ENCODE measurements around the gene ATP1A2.
A peak's percentile ranks its signal among the peaks of the same experiment; 100 is the strongest.
"Not testable (repeated sequence)": the region's sequence is repeated elsewhere in the genome, so short reads cannot be mapped to it uniquely, and the experiment has no call there.

Gene ATP1A2

DNA sequence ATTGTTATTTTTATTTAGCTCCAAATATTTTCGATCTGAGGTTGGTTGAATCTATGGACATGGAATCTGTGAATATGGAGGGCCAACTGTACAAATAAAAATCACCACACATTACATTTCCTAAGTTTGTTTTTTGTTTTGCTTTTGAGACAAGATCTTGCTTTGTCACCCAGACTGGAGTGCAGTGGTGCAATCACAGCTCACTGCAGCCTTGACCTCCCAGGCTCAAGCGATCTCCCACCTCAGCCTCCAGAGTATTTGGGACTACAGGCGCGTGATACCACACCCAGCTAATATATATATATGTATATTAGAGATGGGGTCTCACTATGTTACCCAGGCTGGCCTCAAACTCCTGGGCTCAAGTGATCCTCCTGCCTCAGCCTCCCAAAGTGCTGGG, 10.8 kb downstream of the ATP1A2 start:
- DNase-seq = not testable (repeated sequence)

DNA sequence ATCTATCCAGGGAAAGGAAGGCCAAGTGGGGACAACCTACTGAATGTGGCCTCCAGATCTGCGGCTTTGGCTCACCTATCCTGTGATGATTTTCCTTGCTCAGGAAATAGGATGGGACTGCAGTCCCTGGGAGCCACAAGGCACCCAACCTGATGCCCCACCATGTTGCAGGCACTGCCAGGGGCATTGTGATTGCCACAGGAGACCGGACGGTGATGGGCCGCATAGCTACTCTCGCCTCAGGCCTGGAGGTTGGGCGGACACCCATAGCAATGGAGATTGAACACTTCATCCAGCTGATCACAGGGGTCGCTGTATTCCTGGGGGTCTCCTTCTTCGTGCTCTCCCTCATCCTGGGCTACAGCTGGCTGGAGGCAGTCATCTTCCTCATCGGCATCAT, 11.8 kb downstream of the ATP1A2 start:
- DNase-seq = no peak

DNA sequence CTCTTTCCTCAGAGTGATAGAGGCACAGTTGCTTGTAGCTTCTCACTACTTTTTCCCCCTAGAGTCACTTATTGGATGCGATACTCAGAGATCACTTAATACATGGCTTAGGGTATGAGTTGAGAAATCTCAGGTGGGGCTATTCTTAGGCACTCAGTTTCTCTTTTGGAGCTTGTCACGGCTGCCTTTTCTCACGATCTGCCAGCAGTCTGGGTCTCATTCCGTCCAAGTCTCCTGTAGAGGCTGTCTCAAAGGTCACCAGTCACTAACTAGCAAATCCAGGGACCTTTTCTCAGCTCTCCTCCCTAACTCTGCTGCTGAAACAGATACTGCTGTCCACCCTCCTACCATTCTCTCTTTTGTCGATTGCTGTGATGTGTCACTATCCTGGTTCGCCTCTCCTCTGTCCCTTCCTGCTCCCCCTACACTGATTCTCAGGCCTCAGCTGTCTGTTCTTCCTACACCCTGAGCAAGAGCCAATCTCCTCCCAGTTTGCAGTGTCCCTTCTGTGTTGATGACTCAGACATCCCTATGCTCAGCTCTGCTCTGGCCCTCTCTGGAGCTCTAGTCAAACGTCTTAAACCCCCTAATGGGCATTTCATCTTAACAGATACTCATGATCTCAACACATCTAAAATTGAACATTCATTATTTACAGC, 12.4 kb downstream of the ATP1A2 start:
- DNase-seq = peak; percentile 78

DNA sequence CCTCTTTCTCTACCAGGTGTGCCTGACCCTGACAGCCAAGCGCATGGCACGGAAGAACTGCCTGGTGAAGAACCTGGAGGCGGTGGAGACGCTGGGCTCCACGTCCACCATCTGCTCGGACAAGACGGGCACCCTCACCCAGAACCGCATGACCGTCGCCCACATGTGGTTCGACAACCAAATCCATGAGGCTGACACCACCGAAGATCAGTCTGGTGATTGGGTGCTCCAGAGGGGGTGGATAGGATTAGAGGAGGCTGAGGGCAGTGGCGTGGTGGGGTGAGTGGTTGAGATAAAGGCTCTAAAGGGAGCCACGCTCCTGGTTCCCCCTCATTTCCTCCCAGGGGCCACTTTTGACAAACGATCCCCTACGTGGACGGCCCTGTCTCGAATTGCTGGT, 13.1 kb downstream of the ATP1A2 start:
- DNase-seq = no peak

DNA sequence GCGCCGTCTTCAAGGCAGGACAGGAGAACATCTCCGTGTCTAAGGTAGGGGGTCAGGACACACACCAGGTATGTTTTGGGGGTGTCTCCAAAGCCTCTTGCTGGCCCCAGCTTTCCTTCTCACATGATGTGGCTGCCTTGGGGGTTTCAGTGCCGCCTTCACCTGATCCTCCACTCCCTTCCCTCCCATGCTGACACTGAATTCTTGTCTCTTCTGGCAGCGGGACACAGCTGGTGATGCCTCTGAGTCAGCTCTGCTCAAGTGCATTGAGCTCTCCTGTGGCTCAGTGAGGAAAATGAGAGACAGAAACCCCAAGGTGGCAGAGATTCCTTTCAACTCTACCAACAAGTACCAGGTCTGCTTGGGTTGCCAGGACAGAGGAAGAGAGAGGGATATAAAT, 13.5 kb downstream of the ATP1A2 start:
- no peak for DNase-seq

DNA sequence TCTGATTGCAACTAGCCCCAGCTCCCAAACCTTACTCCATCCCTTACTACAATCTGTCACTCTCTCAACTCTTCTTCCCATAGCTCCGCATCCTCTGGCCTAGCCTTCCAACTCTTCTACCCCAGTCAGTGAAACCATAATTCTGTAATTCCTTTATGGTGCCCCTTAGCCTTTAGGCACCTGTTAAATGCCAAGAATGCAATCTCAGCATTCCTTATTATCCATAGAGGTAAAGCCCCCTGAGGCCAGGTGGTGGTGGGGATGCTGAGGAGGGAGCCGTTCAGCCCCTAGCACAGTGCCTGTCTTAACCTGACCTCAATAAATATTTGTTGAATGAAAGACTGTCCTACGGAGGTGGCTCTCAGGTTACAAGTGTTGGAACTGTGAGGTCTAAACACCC, 14.0 kb downstream of the ATP1A2 start:
- DNase-seq = no peak

DNA sequence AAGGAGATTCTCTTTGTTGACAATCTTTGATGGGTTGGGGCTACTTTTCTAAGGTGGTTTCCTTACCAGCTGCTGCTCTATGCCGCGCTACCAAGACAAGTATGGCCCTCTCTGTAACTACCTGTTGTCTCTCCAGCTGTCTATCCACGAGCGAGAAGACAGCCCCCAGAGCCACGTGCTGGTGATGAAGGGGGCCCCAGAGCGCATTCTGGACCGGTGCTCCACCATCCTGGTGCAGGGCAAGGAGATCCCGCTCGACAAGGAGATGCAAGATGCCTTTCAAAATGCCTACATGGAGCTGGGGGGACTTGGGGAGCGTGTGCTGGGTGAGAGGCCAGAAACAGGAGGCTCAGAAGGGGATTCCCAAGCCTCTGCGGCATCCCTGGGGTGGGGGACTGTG, 14.4 kb downstream of the ATP1A2 start:
- no peak for DNase-seq

DNA sequence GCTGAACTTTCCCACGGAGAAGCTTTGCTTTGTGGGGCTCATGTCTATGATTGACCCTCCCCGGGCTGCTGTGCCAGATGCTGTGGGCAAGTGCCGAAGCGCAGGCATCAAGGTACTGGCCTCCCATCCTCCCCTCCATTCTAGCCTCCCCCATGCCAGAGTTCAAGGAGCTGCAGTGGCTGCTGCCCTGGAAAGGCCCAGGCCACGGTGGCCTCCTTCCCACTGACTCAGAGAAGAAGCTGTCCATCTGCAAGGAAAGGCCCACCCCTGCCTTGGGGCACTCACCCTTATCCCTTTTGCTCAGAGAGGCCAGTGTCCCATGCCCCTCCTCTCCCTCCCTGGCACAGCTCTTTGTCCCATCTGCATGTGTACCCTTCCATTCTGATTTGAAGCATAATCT, 14.9 kb downstream of the ATP1A2 start:
- DNase-seq = no peak

DNA sequence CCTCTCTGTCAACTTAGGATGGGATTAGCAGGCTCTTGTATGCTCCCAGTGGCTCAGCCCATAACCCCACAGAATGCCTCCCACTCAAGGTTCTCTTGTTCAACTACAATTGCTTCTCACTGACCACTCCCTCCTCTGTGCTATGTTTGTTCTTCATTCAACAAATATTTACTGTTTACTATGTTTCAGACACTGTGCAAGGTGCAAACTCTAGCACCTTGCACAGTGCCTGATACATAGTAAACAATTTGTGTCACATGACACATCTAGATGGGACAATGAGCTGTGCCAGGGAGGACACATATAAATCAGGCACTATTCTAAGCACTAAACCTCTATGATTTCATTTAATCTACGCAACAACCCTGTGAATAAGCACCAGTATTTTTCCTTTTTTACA, 15.4 kb downstream of the ATP1A2 start:
- no peak for DNase-seq

DNA sequence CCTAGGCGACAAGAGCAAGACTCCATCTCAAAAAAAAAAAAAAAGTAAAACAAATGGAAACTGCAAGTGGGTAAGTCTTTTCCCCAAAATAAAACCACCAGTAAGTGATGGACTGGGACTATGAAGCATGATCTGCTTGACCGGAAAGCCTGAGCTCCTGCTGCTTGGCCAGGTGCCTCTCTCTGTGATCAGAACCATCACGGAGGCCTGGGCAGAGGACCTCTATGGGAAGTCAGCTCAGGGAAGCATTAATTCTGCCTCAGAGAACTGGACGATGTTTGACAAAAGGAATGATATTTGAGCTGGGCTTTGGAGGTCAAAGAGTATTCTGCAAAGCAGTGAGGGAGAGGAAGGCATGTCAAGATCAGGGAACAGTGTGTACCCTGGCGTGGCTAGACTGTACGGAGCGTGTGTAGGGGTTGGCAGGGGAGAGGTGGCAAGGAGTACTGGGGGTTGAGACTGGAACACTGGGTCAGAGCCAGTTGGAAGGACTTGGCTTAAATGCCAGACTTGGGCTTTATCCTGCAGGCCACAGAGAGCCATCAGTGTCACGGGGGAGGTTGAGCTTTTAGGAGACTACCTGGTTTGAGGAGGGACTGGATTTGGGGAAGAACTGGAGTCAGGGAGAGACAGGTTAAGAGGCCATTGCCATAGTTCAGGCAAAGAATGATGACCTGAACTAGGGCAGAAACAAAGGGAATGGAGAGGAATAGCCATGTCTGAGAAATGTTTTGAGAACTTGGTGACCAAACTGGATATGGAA, 16.4 kb downstream of the ATP1A2 start:
- no peak for DNase-seq

DNA sequence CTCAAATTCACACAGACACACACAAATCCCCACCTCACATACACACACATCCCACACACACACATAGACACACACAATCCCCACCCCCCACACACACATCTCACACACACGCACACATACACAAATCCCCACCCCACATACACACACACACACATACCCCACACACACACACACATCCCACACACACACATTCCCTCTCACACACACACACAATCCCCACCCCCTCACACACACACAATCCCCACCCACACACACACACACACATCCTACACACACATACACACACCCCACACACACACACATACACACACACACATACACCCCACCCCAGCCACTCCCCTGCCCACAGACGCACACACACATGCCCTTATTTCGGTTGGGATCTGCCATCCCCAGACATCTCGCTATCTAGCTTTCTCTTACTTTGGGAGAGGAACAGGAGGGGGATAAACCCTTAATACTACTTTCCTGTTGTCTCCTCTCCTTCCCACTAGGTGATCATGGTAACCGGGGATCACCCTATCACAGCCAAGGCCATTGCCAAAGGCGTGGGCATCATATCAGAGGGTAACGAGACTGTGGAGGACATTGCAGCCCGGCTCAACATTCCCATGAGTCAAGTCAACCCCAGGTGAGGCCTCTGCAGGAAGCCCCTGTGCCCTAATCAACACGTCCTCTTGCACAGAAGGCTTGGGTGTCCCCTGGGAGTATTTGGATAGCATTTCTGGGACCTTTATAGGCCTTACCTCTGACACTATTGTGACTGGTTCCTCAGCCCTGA, 18.6 kb downstream of the ATP1A2 start:
- DNase-seq = no peak

DNA sequence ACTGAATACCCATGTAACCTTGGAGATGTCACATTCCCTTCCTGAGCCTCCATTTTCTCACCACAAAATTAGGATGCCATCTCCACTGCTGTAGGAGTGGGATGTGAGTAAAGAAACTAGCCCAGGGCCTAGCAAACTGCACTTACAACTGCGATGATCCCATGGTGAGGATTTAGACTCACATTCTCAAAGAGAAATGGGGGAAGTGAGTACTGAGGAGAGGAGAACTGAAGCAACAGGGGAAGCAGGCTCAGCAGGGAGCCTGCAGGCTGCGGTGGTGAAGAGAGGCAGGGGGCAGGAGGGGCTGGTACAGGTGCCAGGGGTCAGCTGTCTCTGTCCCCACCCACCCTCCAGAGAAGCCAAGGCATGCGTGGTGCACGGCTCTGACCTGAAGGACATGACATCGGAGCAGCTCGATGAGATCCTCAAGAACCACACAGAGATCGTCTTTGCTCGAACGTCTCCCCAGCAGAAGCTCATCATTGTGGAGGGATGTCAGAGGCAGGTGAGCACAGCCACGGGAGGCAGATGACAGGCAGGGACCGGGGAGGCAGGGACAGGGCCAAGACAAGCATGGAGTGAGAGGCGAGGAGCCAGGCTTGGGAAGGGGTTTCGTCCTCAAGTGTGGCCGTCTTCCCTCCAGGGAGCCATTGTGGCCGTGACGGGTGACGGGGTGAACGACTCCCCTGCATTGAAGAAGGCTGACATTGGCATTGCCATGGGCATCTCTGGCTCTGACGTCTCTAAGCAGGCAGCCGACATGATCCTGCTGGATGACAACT, 19.4 kb downstream of the ATP1A2 start:
- DNase-seq = no peak

DNA sequence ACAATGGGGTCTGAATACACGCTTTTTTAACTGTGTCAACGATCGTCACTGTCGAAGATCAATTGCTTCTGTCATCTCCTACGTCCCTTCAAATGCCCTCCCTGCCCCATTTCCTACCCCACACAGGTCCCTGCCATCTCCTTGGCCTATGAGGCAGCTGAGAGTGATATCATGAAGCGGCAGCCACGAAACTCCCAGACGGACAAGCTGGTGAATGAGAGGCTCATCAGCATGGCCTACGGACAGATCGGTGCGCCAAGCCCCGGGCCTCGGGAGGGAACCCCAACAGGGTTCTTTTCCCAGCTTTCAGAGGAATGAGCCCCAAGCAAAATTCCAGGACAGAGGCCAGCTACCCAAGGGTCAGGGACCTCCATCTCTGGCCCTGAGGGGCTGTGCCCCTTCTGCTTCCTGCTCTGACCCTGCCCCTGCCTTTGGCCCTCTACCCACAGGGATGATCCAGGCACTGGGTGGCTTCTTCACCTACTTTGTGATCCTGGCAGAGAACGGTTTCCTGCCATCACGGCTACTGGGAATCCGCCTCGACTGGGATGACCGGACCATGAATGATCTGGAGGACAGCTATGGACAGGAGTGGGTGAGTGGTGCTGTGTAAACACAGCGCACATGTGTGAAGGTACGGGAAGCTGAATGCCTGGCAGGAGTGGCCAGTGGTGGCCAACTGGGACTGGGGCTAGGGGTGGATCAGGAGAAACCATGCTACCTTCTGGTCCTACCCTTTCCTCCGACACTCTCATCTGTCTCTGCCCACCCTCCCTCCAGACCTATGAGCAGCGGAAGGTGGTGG, 20.8 kb downstream of the ATP1A2 start:
- DNase-seq = no peak

DNA sequence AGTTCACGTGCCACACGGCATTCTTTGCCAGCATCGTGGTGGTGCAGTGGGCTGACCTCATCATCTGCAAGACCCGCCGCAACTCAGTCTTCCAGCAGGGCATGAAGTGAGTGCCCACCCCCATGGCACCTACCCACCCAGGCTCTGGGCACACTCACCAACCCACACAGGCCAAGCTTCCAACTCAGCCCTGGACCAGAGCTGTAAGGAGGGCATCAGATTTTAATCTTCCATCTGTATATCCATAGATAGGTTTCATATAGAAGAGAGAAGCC, 21.3 kb downstream of the ATP1A2 start:
- DNase-seq = peak; percentile 26

DNA sequence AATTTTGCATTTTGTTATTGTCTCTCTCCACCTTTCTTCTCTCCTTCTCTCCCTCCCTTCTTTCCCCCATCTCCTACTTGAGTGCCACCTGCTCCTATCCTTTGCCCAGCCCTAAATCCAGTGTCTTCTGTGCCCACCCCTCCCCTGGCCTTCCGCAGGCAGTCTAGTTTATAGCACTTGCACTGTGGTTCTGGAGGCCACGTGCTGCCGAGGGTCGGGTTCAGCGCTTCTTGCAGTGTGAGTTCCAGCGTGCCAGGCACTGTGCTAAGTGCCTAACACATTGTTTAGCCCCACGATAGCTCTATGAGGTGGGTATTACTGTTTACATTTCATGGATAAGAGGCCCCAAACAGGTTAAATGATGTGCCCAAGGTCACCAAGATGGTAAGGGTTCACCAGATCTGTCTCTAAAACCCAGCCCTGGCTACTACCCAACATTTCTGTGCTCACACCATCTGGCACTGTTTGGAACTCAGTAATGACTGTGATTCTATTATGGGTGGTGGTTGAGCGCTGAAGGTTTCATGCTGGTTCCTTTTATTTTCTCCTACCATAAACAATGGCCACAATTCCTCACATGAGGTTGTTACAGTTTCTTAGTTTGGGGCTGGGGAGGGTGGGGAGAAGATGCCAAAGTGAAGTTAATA, 21.8 kb downstream of the ATP1A2 start:
- DNase-seq = peak; percentile 37

DNA sequence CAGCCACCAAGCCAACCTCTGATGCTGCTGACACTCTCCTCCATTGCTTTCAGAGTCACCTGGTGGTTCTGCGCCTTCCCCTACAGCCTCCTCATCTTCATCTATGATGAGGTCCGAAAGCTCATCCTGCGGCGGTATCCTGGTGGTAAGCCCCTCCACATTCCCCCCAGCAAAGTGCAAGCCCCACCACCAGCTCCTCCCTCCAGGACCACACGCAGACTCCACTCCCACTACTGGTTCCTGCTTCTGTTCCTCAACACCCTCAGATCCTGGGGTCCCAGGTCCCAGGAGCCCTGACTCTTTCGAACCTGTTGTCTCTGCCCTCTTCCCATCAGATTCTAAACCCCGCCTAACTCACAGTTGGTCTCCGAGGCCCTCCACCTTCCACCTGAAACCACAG, 24.3 kb downstream of the ATP1A2 start:
- no peak for DNase-seq

DNA sequence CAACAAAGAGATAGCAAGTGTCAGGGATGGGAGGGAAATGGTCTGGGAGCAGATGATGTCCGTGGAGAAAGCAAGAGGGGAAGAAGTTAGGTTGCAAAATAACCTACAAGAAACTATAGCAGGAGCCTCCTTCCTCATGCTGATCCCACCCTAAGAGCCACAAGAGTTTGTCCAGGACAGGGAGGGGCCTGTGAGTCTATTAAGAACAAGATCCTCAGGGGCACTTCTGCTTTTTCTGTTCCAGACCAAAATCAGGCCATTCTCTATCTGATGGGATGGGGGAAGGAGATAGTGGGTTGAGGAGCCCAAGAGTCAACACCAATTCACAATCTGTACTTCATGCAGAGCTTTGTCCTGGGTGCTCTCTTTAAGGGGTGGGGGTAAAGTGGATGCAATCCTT, 28.1 kb downstream of the ATP1A2 start:
- DNase-seq = no peak

DNA sequence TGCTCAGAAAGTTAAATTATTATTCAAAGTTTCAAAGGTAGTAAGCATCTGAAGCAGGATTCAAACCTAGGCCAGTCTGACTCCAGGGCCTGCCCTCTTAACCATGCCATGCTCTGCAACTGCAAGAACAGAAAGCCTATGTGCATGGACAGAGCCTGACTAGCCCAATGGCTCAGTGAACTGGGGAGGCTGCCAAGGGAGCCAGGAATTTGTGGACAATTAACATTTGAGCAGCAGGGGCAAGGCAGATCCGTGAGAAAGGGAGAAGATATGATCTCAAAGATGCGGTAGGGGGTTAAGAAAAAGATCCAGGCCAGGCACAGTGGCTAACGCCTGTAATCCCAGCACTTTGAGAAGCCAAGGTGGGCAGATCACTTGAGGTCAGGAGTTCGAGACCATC, 29.4 kb downstream of the ATP1A2 start:
- peak; percentile 54 for DNase-seq

DNA sequence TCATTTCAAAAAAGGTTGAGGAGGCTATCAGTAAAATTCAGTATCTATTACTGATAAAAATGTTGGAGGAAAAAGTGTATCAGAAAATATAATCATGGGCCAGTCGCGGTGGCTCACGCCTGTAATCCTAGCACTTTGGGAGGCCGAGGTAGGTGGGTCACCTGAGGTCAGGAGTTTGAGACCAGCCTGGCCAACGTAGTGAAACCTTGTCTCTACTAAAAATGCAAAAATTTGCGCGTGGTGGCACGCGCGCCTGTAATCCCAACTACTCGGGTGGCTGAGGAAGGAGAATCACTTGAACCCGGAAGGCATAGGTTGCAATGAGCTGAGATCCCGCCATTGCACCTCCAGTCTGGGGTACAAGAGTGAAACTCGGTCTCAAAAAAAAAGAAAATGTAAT, 30.5 kb downstream of the ATP1A2 start:
- no peak for DNase-seq

DNA sequence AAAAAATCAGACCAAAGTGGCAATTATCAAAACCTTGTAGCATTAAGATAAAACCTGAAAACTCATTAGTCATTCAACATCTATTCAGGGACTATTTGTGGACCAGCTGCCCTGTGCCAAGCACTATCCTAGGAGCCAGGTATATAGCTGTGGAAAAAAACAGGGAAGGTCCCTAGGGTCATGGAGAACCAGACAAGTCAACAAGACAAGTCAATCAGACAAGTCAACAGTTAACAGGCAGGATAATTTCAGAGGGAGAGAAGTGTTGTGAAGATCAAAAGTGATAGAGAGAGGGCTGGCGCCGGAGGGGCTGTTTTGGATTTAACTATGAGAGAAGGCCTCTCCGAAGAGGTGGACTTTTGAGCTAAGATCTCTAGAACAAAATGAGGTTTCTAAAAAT, 32.6 kb downstream of the ATP1A2 start:
- DNase-seq = no peak

DNA sequence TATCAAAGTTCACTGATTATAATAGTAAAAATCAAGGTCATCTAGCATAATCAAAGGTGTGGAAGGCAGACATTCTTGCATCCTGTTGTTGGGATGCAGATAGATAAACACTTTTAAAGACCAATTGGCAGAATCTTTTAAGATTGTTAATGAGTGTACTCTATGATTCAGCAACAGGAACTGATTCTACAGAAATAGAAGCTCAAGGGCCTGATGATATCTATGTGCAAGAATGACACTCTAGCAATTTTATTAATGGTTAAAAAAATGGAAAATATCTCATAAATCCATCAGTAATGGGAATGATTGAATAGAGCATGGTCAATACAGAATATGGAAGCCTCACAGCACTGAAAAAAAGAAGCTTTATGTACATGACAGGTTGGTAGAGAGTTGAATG, 33.7 kb downstream of the ATP1A2 start:
- no peak for DNase-seq

DNA sequence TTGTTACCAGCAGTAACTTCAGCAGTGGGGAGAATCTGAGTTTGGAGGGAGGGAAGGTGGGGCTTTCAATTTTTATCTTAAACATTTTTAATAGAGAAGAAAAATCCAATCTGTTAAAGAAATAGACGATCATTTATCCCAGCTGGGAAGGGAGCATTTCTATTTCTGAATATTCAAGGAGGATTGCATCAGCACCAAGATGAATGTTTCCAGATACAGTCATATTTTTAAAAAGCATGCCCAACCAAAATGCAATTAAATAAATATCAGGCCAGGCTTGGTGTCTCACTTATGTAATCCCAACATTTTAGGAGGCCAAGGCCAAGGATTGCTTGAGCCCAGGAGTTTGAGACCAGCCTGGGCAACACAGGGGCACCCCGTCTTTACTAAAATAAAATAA, 34.2 kb downstream of the ATP1A2 start:
- no peak for DNase-seq
